ENCODE results near the gene SRRM3.
"Not testable (repeated sequence)": the region's sequence is repeated elsewhere in the genome, so short reads cannot be mapped to it uniquely, and the experiment has no call there.

SRRM3 gene

DNA sequence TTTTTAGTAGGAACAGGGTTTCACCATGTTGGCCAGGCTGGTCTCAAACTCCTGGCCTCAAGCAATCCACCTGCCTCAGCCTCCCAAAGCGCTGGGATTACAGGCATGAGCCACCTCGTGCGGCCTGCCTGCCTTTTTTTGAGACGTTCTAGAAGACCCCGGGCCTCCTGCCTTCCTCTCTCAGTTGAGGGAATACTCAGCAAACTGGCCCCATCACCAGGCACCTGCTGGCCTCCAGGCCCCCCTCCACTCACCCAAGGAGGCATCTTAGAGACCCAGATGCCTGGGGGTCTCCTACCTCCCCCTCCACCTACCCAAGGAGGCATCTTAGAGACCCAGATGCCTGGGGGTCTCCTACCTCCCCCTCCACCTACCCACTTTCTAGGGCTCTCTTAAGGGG, 91.2 kb downstream of the SRRM3 start:
- H3K27me3 ChIP-seq (ENCODE audit: insufficient read depth, low read length); H2AFZ ChIP-seq (ENCODE audit: low read length, unreplicated experiment); H3K36me3 ChIP-seq (ENCODE audit: insufficient read depth, low read length); H3K4me3 ChIP-seq (ENCODE audit: low read depth, low read length); H3K79me2 ChIP-seq (ENCODE audit: control insufficient read depth, insufficient read depth, low read length, unreplicated experiment): not testable (repeated sequence)
- Histone ChIP-seq H3K27ac (ENCODE audit: low read depth, low read length) (peak overlapping the region; percentile 95), H3K4me1 (ENCODE audit: control insufficient read depth, insufficient read depth, low read length, unreplicated experiment) (peaks cover 50% of the 10 kb centered on the region)

DNA sequence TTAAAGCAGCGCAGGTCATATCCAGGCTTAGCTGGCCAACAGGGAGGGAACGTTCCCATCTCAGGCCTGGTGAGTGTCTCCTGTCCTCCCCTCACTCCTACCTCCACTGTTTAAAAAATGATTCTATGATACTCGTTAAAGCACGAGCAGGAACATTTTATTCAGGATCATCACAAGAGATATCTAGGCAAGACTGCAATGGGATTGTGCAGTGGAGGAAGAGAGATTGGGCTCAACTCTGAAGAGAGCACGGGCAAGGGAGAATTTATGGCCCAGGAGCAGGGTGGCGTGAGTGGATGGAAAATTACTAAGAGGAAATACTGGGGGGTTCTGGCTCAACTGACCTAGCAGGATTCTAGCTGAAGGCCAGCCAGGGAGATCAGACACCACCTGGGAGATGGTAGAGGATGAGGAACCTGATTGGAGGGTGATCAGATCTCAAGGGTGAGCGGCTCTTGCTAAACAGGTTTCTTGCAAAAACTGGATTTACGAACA, 91.8 kb downstream of the SRRM3 start:
- peak overlapping the region; percentile 95 for H3K27ac ChIP-seq (ENCODE audit: low read depth, low read length)
- H3K27me3 ChIP-seq (ENCODE audit: insufficient read depth, low read length): no peaks in the 10 kb centered on the region
- no peaks in the 10 kb centered on the region for H3K36me3 ChIP-seq (ENCODE audit: insufficient read depth, low read length)
- H3K4me3 ChIP-seq (ENCODE audit: low read depth, low read length): peak overlapping the region; percentile 69; the same call in 1 of the 2 replicates
- peaks cover 50% of the 10 kb centered on the region for H3K4me1 ChIP-seq (ENCODE audit: control insufficient read depth, insufficient read depth, low read length, unreplicated experiment)
- no peak overlapping the region for H2AFZ ChIP-seq (ENCODE audit: low read length, unreplicated experiment)
- no peaks in the 10 kb centered on the region for H3K79me2 ChIP-seq (ENCODE audit: control insufficient read depth, insufficient read depth, low read length, unreplicated experiment)

DNA sequence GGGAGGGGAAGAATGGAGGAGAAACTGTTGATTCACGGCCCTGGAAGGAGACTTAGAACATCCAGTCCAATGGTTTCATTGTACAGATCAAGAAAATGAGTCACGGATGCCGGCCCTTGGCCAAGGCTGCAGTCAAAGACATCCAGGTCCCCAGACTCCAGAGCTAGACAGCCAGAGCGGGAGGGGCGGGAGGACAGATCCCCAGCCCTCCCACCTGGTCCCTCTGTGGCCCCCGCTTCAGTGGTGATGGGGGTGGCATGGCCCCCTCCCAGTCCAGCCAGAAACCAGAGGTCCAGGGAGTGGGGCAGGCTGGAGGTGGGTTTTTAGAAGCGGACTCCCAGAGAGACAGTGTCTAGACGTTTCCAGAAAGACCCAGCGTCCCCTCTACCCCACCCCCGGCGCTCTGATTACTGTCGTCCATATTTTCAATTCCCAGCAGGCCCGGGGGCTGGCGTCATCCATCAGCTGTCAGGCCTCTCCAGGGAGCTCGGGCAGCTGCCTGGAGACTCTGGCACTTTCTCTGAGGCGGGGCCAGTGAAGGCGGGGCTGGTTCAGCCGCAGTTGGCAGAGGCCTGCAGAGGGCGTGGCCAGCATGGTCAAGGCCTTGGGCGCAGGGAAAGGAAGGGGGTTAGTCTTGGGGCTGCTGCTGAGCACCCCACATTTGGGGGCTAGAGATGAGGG, 92.8 kb downstream of the SRRM3 start:
- Histone ChIP-seq H3K27me3 (ENCODE audit: insufficient read depth, low read length) (no peaks in the 10 kb centered on the region), H2AFZ (ENCODE audit: low read length, unreplicated experiment) (peak overlapping the region; percentile 70), H3K27ac (ENCODE audit: low read depth, low read length) (peak overlapping the region; percentile 95), H3K36me3 (ENCODE audit: insufficient read depth, low read length) (no peaks in the 10 kb centered on the region), H3K79me2 (ENCODE audit: control insufficient read depth, insufficient read depth, low read length, unreplicated experiment) (no peaks in the 10 kb centered on the region), H3K4me1 (ENCODE audit: control insufficient read depth, insufficient read depth, low read length, unreplicated experiment) (peaks cover 50% of the 10 kb centered on the region), H3K4me3 (ENCODE audit: low read depth, low read length) (peak overlapping the region; percentile 69)

DNA sequence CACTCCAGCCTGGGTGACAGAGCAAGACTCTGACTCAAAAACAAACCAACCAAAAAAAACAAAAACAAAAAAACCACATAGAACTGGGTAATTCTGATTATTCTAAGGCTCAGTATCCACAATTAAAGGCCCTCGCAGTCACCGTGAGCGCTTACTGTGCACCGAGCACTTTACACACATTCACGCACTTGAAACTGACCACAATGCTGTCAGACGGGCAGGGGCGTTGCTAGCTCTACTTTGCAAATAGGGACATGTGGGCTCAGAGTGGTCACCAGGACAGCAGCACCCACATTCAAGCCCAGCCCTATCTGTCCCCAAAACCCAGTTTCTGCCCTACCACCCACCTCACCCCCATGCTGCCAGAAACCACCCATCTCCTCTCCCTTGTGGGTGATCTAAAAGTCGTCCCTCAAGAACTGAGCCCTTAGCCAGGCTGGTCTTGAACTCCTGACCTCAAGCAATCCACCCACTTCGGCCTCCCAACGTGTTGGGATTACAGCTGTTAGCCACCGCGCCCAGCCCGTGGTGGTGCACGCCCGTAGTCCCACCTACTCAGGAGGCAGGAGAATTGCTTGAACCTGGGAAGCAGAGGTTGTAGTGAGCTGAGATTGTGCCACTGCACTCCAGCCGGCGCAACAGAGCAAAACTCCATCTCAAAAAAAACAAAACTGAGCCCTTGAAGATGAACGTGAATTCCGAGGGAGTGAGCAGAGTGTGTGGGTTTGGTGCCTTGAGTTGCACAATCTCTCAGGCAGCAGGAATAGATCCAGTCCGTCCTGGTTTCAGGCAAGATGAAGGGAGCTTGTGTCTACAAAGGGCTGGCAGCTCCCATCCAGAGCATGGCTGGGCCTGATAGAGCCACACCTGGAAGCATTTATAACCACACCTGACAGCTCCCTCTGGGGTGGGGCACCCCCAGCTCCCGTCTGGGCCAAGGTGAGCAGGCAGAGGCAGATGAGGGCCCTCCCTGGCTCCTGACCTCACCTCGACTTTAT, 95.3 kb downstream of the SRRM3 start:
- Histone ChIP-seq H3K4me3 (ENCODE audit: low read depth, low read length) (peak overlapping the region; percentile 49), H3K79me2 (ENCODE audit: control insufficient read depth, insufficient read depth, low read length, unreplicated experiment) (no peaks in the 10 kb centered on the region), H3K27ac (ENCODE audit: low read depth, low read length) (peak overlapping the region; percentile 86), H2AFZ (ENCODE audit: low read length, unreplicated experiment) (peak overlapping the region; percentile 57), H3K4me1 (ENCODE audit: control insufficient read depth, insufficient read depth, low read length, unreplicated experiment) (peaks cover 46% of the 10 kb centered on the region), H3K27me3 (ENCODE audit: insufficient read depth, low read length) (no peaks in the 10 kb centered on the region), H3K36me3 (ENCODE audit: insufficient read depth, low read length) (no peaks in the 10 kb centered on the region)

DNA sequence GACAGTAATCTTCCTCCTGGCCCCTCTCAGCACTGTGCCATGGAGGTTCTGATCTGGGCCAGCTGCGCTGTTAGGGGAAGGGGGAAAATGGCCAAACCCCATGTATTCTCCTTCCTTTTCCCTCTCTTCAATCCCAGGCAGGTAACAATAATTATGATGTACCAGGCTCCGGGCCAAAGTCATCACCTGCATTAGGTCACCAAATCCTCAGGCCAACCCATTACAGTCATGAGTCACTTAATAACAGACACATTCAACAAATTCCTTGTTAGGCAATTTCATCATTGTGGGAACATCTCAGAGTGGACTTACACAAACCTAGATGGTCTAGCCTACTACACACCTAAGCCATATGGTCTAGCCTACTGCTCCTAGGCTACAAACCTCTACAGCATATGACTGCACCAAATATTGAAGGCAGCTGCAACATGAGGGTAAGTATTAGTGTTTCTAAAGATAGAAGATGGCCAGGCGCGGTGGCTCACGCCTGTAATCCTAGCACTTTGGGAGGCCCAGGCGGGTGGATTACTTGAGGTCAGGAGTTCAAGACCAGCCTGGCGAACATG, 98.6 kb downstream of the SRRM3 start:
- Histone ChIP-seq H3K27me3 (ENCODE audit: insufficient read depth, low read length) (no peaks in the 10 kb centered on the region), H3K79me2 (ENCODE audit: control insufficient read depth, insufficient read depth, low read length, unreplicated experiment) (peaks cover 19% of the 10 kb centered on the region), H2AFZ (ENCODE audit: low read length, unreplicated experiment) (no peak overlapping the region), H3K4me1 (ENCODE audit: control insufficient read depth, insufficient read depth, low read length, unreplicated experiment) (peaks cover 36% of the 10 kb centered on the region), H3K4me3 (ENCODE audit: low read depth, low read length) (no peak overlapping the region), H3K27ac (ENCODE audit: low read depth, low read length) (no peak overlapping the region), H3K36me3 (ENCODE audit: insufficient read depth, low read length) (peaks cover 7% of the 10 kb centered on the region; the same call in 1 of the 2 replicates)

DNA sequence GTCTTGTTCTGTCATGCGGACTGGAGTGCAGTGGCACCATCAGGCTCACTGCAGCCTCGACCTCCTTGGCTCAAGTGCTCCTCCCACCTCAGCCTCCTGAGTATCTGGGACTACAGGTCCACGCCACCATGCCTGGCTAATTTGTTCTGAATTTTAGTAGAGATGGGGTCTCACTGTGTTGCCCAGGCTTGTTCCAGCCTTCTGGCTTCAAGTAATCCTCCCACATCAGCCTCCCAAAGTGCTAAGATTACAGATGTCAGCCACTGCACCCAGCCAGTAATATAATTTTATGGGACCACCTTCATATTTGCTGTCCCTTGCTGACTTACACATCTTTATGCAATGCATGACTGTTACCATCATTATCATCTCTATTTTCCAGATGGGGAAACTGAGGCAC, 99.3 kb downstream of the SRRM3 start:
- H3K27ac ChIP-seq (ENCODE audit: low read depth, low read length): no peak overlapping the region
- no peak overlapping the region for H3K4me3 ChIP-seq (ENCODE audit: low read depth, low read length)
- H3K4me1 ChIP-seq (ENCODE audit: control insufficient read depth, insufficient read depth, low read length, unreplicated experiment): peaks cover 32% of the 10 kb centered on the region
- H3K79me2 ChIP-seq (ENCODE audit: control insufficient read depth, insufficient read depth, low read length, unreplicated experiment): peaks cover 19% of the 10 kb centered on the region
- H2AFZ ChIP-seq (ENCODE audit: low read length, unreplicated experiment): no peak overlapping the region
- H3K36me3 ChIP-seq (ENCODE audit: insufficient read depth, low read length): peaks cover 7% of the 10 kb centered on the region; the same call in 1 of the 2 replicates
- no peaks in the 10 kb centered on the region for H3K27me3 ChIP-seq (ENCODE audit: insufficient read depth, low read length)

DNA sequence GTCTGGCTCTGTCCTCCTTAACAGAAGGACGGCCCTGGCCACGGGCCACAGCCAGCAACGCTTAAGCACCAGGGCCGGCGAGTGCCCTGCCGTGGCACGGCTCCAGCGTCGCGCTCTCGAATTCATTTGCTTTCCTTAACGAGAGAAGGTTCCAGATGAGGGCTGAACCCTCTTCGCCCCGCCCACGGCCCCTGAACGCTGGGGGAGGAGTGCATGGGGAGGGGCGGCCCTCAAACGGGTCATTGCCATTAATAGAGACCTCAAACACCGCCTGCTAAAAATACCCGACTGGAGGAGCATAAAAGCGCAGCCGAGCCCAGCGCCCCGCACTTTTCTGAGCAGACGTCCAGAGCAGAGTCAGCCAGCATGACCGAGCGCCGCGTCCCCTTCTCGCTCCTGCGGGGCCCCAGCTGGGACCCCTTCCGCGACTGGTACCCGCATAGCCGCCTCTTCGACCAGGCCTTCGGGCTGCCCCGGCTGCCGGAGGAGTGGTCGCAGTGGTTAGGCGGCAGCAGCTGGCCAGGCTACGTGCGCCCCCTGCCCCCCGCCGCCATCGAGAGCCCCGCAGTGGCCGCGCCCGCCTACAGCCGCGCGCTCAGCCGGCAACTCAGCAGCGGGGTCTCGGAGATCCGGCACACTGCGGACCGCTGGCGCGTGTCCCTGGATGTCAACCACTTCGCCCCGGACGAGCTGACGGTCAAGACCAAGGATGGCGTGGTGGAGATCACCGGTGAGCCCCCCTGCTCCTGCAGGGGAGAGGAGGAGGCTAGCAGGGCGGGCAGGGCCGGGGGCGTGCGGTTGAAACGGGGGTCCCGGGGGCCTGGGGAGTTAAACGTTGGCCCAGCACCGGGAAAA, 100.9 kb downstream of the SRRM3 start, which contains the start of gene HSPB1:
TSS of gene HSPB1 (plus strand) at position 327 of the 855 bp plus-strand sequence. CDS start at position 367, 40 bp downstream.
- Histone ChIP-seq H3K36me3 (ENCODE audit: insufficient read depth, low read length) (peaks cover 7% of the 10 kb centered on the region; the same call in 1 of the 2 replicates), H3K79me2 (ENCODE audit: control insufficient read depth, insufficient read depth, low read length, unreplicated experiment) (peaks cover 19% of the 10 kb centered on the region), H3K27me3 (ENCODE audit: insufficient read depth, low read length) (no peaks in the 10 kb centered on the region), H3K4me3 (ENCODE audit: low read depth, low read length) (peak within 1 kb of the TSS; percentile 81), H2AFZ (ENCODE audit: low read length, unreplicated experiment) (peak within 1 kb of the TSS; percentile 88), H3K27ac (ENCODE audit: low read depth, low read length) (peak within 1 kb of the TSS; percentile 39), H3K4me1 (ENCODE audit: control insufficient read depth, insufficient read depth, low read length, unreplicated experiment) (peaks cover 19% of the 10 kb centered on the region)

DNA sequence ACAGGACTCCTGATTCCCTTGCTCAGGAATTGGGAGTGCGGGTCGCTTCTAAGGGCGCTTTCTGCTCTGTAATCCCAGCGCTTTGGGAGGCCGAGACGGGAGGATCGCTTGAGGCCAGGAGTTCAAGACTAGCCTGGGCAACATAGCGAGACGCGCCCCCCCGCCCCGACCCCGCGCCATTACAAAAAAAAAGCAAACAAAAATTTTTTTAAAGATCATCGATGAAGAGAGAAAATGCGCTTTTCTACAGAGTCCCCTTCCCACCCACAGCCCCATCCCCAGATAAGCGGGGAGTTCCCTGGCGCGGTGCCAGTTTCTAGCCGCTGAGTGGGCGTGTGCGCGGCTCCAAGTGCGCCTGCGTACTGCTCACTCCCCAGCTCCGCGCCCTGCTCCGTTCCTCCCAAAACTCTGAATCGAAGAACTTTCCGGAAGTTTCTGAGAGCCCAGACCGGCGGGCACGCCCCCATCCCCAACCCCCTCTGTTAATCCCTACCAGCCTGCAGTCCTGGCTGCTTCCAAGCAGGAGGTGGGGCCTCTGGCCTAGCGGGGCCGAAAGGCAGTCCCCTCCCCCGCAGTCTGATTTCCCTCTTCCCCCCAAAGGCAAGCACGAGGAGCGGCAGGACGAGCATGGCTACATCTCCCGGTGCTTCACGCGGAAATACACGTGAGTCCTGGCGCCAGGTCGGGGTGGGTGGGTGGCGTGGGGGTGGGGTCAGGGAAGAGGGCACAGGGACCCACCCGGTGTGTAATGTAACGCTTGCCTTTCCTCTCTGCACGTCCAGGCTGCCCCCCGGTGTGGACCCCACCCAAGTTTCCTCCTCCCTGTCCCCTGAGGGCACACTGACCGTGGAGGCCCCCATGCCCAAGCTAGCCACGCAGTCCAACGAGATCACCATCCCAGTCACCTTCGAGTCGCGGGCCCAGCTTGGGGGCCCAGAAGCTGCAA, 101.8 kb downstream of the SRRM3 start:
- Histone ChIP-seq H3K79me2 (ENCODE audit: control insufficient read depth, insufficient read depth, low read length, unreplicated experiment) (peaks cover 19% of the 10 kb centered on the region), H3K4me3 (ENCODE audit: low read depth, low read length) (peak overlapping the region; percentile 81), H3K27ac (ENCODE audit: low read depth, low read length) (peak overlapping the region; percentile 39), H3K36me3 (ENCODE audit: insufficient read depth, low read length) (peaks cover 7% of the 10 kb centered on the region; the same call in 1 of the 2 replicates), H2AFZ (ENCODE audit: low read length, unreplicated experiment) (no peak overlapping the region), H3K4me1 (ENCODE audit: control insufficient read depth, insufficient read depth, low read length, unreplicated experiment) (peaks cover 16% of the 10 kb centered on the region), H3K27me3 (ENCODE audit: insufficient read depth, low read length) (no peaks in the 10 kb centered on the region)

DNA sequence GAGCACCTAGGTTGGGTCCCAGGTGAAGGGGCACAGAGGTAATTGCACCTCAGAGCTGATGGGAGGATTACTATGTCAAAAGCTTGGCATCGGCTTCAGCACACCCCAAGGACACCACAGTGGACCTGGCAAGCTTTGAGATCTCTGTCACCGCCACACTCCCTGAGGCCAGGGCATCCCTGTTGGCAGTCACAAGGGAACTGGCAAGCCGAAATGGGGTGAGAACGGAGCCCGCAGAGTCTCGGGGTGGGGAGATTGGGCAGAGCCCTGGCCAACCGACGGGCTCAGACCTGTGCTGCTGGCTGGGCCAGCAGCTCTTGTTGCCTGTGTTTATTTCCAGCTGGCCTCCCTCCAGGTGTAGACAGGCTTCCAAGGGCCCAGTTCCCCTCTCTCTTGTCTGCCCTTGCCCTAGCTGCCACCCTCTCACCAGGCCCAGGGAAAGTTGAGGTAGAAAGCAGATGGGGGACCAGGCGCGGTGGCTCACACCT, 103.2 kb downstream of the SRRM3 start:
- no peak overlapping the region for H3K27ac ChIP-seq (ENCODE audit: low read depth, low read length)
- H3K4me1 ChIP-seq (ENCODE audit: control insufficient read depth, insufficient read depth, low read length, unreplicated experiment): peaks cover 15% of the 10 kb centered on the region
- no peak overlapping the region for H2AFZ ChIP-seq (ENCODE audit: low read length, unreplicated experiment)
- no peak overlapping the region for H3K4me3 ChIP-seq (ENCODE audit: low read depth, low read length)
- peaks cover 7% of the 10 kb centered on the region; the same call in 1 of the 2 replicates for H3K36me3 ChIP-seq (ENCODE audit: insufficient read depth, low read length)
- peaks cover 19% of the 10 kb centered on the region for H3K79me2 ChIP-seq (ENCODE audit: control insufficient read depth, insufficient read depth, low read length, unreplicated experiment)
- H3K27me3 ChIP-seq (ENCODE audit: insufficient read depth, low read length): no peaks in the 10 kb centered on the region
